IPS-20b (cell line): ENCODE measurements around the gene SPSB4.

Source experiments
- H3K27ac ChIP-seq: one replicate; pipeline ENCODE4 v1.5.1; 2013; ENCODE audit warnings: low read length
- H3K27me3 ChIP-seq: 2 replicates; pipeline ENCODE4 v1.6.1; 2013; ENCODE audit warnings: mild to moderate bottlenecking, low read length, inconsistent platforms; ENCODE audit not compliant: insufficient read depth
- H3K36me3 ChIP-seq: 2 replicates; pipeline ENCODE4 v1.6.1; 2013; ENCODE audit warnings: low read depth, mild to moderate bottlenecking, inconsistent platforms, low read length, moderate library complexity; ENCODE audit not compliant: insufficient read depth
- H3K4me1 ChIP-seq: 2 replicates; pipeline ENCODE4 v1.6.1; 2013; ENCODE audit warnings: mild to moderate bottlenecking, control low read depth, inconsistent platforms, low read length, moderate library complexity; ENCODE audit not compliant: insufficient read depth
- H3K4me3 ChIP-seq: 2 replicates; pipeline ENCODE4 v1.5.1; 2013; ENCODE audit warnings: mild to moderate bottlenecking, low read length, inconsistent platforms
- H3K9ac ChIP-seq: 2 replicates; pipeline ENCODE4 v1.6.1; 2013; ENCODE audit warnings: low read depth, mild to moderate bottlenecking, inconsistent platforms, low read length, moderate library complexity
- H3K9me3 ChIP-seq: 2 replicates; pipeline ENCODE4 v1.6.1; 2013; ENCODE audit warnings: mild to moderate bottlenecking, low read depth, low read length, inconsistent platforms; ENCODE audit not compliant: insufficient read depth

Gene SPSB4

GRCh38 chr3:141089339-141090152 lies 38.4 kb downstream of the SPSB4 start:
- Histone ChIP-seq H3K36me3 (no peaks in the 10 kb centered on the region), H3K9ac (no peak overlapping the region), H3K4me1 (peaks cover 30% of the 10 kb centered on the region; the same call in 1 of the 2 replicates), H3K27me3 (no peaks in the 10 kb centered on the region), H3K4me3 (no peak overlapping the region), H3K27ac (no peak overlapping the region), H3K9me3 (no peaks in the 10 kb centered on the region)

DNA sequence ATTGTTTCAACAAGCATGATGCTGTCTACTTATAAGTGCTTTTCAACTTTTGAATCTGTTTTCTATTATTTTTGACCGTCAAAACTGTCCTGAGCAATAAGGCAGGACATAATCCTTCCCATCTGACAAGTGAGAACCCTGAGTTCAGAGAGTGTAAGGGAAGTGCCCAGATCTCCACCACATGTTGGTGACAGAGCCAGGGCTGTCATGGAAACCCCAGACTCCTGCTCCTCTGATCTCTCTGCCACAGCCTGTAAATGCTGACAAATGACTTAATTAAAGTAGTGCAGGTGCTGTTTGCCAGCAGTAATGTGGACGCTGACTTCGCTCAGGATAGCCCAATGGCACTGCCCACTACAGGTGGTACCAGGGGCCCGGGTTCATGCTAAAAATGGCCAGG lies 40.3 kb downstream of the SPSB4 start:
- no peak overlapping the region for H3K27ac ChIP-seq
- H3K4me1 ChIP-seq = peaks cover 20% of the 10 kb centered on the region; the same call in 1 of the 2 replicates
- H3K27me3 ChIP-seq = no peaks in the 10 kb centered on the region
- no peaks in the 10 kb centered on the region for H3K36me3 ChIP-seq
- H3K4me3 ChIP-seq = no peak overlapping the region
- no peaks in the 10 kb centered on the region for H3K9me3 ChIP-seq
- H3K9ac ChIP-seq = no peak overlapping the region

DNA sequence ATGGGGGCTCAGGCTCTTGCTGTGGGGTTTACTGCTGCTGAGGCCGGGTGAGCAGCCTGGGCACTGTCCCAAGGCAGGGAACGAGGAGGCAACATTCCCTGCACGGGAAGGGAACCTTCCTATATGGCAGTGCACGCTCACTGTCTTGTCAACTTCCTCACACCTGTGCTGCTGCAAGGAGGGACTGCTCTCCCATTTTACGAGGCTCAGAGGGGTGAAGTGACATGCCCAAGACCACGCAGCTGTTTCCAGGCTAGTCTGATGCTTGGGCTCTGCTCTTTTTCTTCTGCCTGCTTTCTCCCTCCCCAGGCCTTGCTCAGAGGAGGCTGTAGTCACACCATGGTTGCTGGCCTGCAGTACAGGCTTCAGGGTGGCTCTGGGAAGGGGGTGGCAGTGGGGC lies 41.5 kb downstream of the SPSB4 start:
- peaks cover 16% of the 10 kb centered on the region; the same call in 1 of the 2 replicates for H3K4me1 ChIP-seq
- no peaks in the 10 kb centered on the region for H3K36me3 ChIP-seq
- no peak overlapping the region for H3K27ac ChIP-seq
- no peaks in the 10 kb centered on the region for H3K9me3 ChIP-seq
- H3K27me3 ChIP-seq = no peaks in the 10 kb centered on the region
- H3K9ac ChIP-seq = no peak overlapping the region
- no peak overlapping the region for H3K4me3 ChIP-seq

DNA sequence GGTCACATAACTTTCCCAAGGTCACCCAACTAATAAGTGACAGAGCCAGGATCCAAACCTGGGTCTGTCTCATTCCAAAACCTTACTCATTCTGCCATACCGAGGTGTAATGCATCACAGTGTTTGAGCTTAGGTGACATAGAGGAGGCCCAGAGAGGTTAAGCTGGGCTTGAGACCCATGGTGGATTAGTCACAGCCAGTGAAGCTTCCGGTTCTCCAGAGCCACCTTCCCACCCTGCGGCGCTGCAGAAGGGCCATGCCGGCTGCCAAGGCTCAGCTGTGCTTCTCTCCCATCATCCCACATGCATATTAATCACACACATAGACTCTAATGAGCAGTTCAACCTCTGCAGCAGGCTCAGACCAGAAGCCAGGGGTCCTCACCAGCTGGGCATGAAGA lies 42.2 kb downstream of the SPSB4 start:
- H3K27me3 ChIP-seq = no peaks in the 10 kb centered on the region
- H3K9me3 ChIP-seq = no peaks in the 10 kb centered on the region
- no peak overlapping the region for H3K27ac ChIP-seq
- no peak overlapping the region for H3K9ac ChIP-seq
- no peak overlapping the region for H3K4me3 ChIP-seq
- H3K4me1 ChIP-seq = peaks cover 16% of the 10 kb centered on the region; the same call in 1 of the 2 replicates
- H3K36me3 ChIP-seq = no peaks in the 10 kb centered on the region

- no peak overlapping the region for H3K27ac ChIP-seq
- no peaks in the 10 kb centered on the region for H3K27me3 ChIP-seq
- no peak overlapping the region for H3K9ac ChIP-seq
- peaks cover 15% of the 10 kb centered on the region; the same call in 1 of the 2 replicates for H3K4me1 ChIP-seq
- H3K4me3 ChIP-seq = no peak overlapping the region
- 0 out of 2 replicates have a peak, but pooled peaks cover 4% of the 10 kb centered on the region for H3K9me3 ChIP-seq
- H3K36me3 ChIP-seq = no peaks in the 10 kb centered on the region
Measured at GRCh38 chr3:141093971-141094684, 43.0 kb downstream of the SPSB4 start.

DNA sequence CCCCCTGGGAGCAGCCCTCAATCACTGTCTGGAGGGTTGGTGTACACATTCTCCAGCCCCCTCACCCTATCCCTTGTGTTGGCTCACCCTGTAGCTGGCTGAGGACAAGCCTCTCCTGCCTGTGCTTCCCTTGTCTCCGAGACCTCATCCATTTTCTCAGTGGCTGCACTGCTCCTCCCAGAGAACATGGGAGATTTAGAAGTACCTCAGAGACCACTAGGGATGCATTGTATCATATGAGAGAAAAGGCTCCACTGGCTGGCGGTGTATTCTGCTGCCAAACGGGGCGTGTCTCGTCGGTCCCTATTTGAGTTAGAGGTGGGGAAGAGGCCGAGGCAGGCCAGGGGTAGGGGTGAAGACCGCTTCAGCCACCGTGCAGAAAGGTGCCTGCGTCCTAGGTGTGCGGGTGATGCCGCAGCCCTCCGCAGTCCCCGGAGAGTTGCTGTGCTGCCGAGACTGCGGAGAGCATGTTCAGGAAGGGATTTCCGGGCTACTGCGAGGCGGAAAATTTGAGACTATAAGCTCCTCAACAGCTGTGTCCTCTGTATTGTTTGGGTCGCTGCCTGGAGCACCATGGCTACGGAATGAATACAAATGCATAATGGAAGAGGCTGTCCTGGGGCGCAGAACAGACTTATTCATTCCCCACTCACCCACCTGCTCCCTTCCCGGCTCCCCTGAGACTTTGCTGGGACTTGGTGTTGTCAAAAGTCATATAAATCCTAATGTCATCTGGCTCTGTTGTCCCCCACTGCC lies 43.8 kb downstream of the SPSB4 start:
- Histone ChIP-seq H3K4me3 (no peak overlapping the region; the same call in 1 of the 2 replicates), H3K4me1 (peaks cover 9% of the 10 kb centered on the region; the same call in 1 of the 2 replicates), H3K27ac (no peak overlapping the region), H3K9ac (no peak overlapping the region), H3K9me3 (0 out of 2 replicates have a peak, but pooled peaks cover 4% of the 10 kb centered on the region), H3K36me3 (no peaks in the 10 kb centered on the region), H3K27me3 (no peaks in the 10 kb centered on the region)

GRCh38 chr3:141095546-141095937 lies 44.4 kb downstream of the SPSB4 start:
- H3K36me3 ChIP-seq = no peaks in the 10 kb centered on the region
- H3K9ac ChIP-seq = no peak overlapping the region
- 0 out of 2 replicates have a peak, but pooled peaks cover 4% of the 10 kb centered on the region for H3K9me3 ChIP-seq
- no peak overlapping the region for H3K27ac ChIP-seq
- no peak overlapping the region for H3K4me3 ChIP-seq
- peaks cover 9% of the 10 kb centered on the region; the same call in 1 of the 2 replicates for H3K4me1 ChIP-seq
- no peaks in the 10 kb centered on the region for H3K27me3 ChIP-seq

DNA sequence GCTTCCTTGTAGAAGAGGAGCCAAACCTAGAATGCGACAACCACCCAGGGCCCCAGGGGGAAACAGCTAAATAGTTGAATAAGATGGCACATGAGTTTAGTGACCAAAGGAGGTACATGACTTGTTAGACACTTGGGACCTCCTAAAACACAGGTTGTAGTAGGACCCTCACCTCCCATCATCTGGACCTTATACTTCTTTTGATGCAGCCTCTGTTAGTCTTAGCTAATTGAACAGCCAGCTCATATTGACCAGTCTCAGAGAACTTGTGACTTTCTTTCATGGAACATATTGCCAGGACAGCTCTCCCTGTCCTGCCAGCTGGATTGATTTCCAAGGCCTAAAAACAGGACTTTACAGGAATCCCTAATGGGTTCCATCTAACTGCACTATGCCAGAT lies 45.0 kb downstream of the SPSB4 start:
- H3K27ac ChIP-seq = no peak overlapping the region
- no peaks in the 10 kb centered on the region for H3K27me3 ChIP-seq
- no peak overlapping the region for H3K9ac ChIP-seq
- no peak overlapping the region for H3K4me3 ChIP-seq
- H3K9me3 ChIP-seq = 0 out of 2 replicates have a peak, but pooled peaks cover 4% of the 10 kb centered on the region
- H3K36me3 ChIP-seq = no peaks in the 10 kb centered on the region
- H3K4me1 ChIP-seq = peaks cover 9% of the 10 kb centered on the region; the same call in 1 of the 2 replicates

- H3K4me1 ChIP-seq = peaks cover 3% of the 10 kb centered on the region; the same call in 1 of the 2 replicates
- H3K36me3 ChIP-seq = no peaks in the 10 kb centered on the region
- no peak overlapping the region for H3K27ac ChIP-seq
- no peak overlapping the region for H3K9ac ChIP-seq
- H3K9me3 ChIP-seq = 0 out of 2 replicates have a peak, but pooled peaks cover 4% of the 10 kb centered on the region
- H3K4me3 ChIP-seq = no peak overlapping the region
- H3K27me3 ChIP-seq = no peaks in the 10 kb centered on the region
Measured at GRCh38 chr3:141096981-141097380, 45.8 kb downstream of the SPSB4 start.

GRCh38 chr3:141100112-141100511 lies 49.0 kb downstream of the SPSB4 start:
- Histone ChIP-seq H3K9ac (no peak overlapping the region), H3K4me1 (peaks cover 1% of the 10 kb centered on the region; the same call in 1 of the 2 replicates), H3K9me3 (0 out of 2 replicates have a peak, but pooled peaks cover 4% of the 10 kb centered on the region), H3K36me3 (no peaks in the 10 kb centered on the region), H3K27me3 (no peaks in the 10 kb centered on the region), H3K4me3 (no peak overlapping the region), H3K27ac (no peak overlapping the region)
